ENCODE measurements around the gene XPNPEP1. TPM values are rescaled to one million over a fixed set of nuclear protein-coding genes. Genes with fewer than 3 reads are reported as not detected.

XPNPEP1 gene
- total RNA-seq, 4 donors from 2014 or later = 64.9 to 97.7 (median 81.9) TPM

DNA sequence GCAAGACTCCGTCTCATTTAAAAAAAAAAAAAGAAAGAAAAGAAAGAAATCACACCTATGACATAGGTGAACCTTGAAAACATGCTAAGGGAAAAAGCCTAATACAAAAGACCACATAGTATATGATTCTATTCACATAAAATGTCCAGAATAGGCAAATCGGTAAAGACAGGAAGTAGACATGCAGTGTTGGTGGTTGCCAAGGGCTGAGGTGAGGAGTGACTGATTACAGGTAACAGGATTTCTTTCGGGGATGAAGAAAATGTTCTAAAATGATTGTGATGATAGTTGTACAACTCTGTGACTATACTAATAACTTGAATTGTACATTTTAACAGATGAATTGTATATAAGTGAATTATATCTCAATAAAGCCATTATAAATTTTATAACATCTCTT lies 3.3 kb downstream of the XPNPEP1 start:
- TF ChIP-seq CTCF (IDR thresholded peaks at IDR 0.05; ENCODE audit: low read depth) = no peak

- TF ChIP-seq CTCF (IDR thresholded peaks at IDR 0.05; ENCODE audit: low read depth) = no peak
Measured at GRCh38 chr10:109919220-109919619, 4.1 kb downstream of the XPNPEP1 start.

- no peak for TF ChIP-seq CTCF (IDR thresholded peaks at IDR 0.05; ENCODE audit: low read depth)
Measured at GRCh38 chr10:109915566-109915965, 7.7 kb downstream of the XPNPEP1 start.

GRCh38 chr10:109914966-109915365 lies 8.3 kb downstream of the XPNPEP1 start:
- no peak for TF ChIP-seq CTCF (IDR thresholded peaks at IDR 0.05; ENCODE audit: low read depth)

DNA sequence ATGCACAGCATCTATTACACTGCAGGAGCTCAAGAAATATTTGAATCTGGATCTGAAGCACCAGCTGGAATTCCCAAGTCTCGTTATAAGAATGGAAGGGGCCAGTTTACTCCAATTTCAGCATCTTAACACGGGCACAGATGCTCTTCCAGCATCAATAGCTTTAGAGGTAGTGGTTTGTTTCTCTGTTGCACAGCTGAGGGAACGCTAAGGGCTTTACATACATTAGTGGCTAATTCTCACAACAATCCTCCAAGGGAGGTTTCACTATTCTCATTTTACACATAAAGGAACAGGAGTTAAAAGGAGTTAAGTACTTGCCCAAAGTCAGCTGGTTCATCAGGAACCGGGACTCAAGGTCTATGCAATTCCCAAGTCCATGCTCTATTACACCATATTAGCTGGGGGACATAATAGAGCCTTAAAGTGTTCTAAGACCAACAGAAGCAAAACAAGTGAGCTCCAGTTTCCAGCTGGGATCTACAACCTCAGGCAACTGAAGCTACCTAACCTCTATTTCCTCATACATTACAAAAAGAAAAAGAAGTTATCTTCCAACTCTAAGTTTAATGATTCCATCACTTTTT lies 9.9 kb downstream of the XPNPEP1 start:
- no peak for TF ChIP-seq CTCF (IDR thresholded peaks at IDR 0.05; ENCODE audit: low read depth)

GRCh38 chr10:109912335-109913281 lies 10.7 kb downstream of the XPNPEP1 start:
- no peak for TF ChIP-seq CTCF (IDR thresholded peaks at IDR 0.05; ENCODE audit: low read depth)

DNA sequence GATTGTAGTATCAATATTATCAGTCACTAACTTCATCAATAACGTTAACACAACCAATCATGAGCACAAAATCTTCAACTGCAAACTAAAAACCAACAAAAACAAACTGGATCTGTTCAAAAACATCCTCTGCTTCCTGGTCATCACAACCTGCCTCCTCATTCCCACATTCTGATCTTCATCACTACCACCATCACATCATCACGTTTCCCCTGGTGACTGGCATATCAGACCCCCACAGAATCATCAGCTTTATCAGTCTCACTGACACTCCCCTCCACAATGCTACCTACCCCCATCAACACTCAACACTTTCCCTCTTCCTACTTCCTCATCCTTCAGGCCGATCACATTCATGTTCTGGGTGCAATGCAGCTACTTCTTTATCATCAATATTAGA lies 11.4 kb downstream of the XPNPEP1 start:
- no peak for TF ChIP-seq CTCF (IDR thresholded peaks at IDR 0.05; ENCODE audit: low read depth)
